Left lung (tissue), 10 donors: Measurements from ENCODE around the gene CA11. TPM values are rescaled to one million over a fixed set of nuclear protein-coding genes. Genes with fewer than 3 reads are reported as not detected.
A peak's percentile ranks its signal among the peaks of the same experiment; 100 is the strongest.

ENCODE experiments used
- ATAC-seq: fragments of 200-7000 bp; cut with Tn5 transposase; one replicate; pipeline ENCODE4 v1.9.1; 2020; ENCODE audit warnings: moderate library complexity
- DNase-seq, 4 donors: peaks; one replicate each; pipeline ENCODE4 v3.0.0-alpha.2; 2013 to 2020
- H3K27ac ChIP-seq, 2 donors: fragments of 200-600 bp; sonication (generic) in 1 of 2; one replicate each; pipeline versions ENCODE4 v1.5.0 to v1.8.0; 2020 to 2021
- H3K27me3 ChIP-seq, 2 donors: fragments of 200-600 bp; sonication (generic) in 1 of 2; one replicate each; pipeline versions ENCODE4 v1.5.0 to v1.8.0; 2020 to 2021
- H3K36me3 ChIP-seq, 2 donors: fragments of 200-600 bp; sonication (generic) in 1 of 2; one replicate each; pipeline versions ENCODE4 v1.5.0 to v1.8.0; 2020 to 2021
- H3K4me1 ChIP-seq, 2 donors: fragments of 200-600 bp; one replicate each; pipeline ENCODE4 v1.8.0; 2021
- H3K4me3 ChIP-seq, 2 donors: fragments of 200-600 bp; sonication (generic) in 1 of 2; one replicate each; pipeline versions ENCODE4 v1.5.0 to v1.8.0; 2020 to 2021; ENCODE audit warnings: mild to moderate bottlenecking in 1 of 2
- H3K9me3 ChIP-seq, 2 donors: fragments of 200-600 bp; sonication (generic) in 1 of 2; one replicate each; pipeline versions ENCODE4 v1.5.0 to v1.8.0; 2020 to 2021
- CTCF ChIP-seq, 2 donors: fragments of 200-600 bp; sonication (generic) in 1 of 2; IDR thresholded peaks; one replicate each; pipeline versions ENCODE4 v1.5.0 to v1.8.0; 2021; ENCODE audit warnings: antibody characterized with exemption in 2 of 2
- intact Hi-C, 2 donors: fragments of 100-400 bp; cut with DNase I; formaldehyde crosslinking; loops; one replicate each; pipeline versions ENCODE4 v1.11.2 to v1.14.2; 2022
- polyA plus RNA-seq, 6 donors: library from polyadenylated mRNA; unstranded; fragments of 120-200 nt; gene quantifications; one replicate each; pipeline ENCODE4 v1.2.1, GENCODE V29; 2013; ENCODE audit not compliant: insufficient read length in 6 of 6
- total RNA-seq, 2 donors: library from RNA; stranded (reverse); fragmentation: NEBNext Ultra II Directional; extraction: Animal tissue kit (Norgen Biotek cat#: 25700); gene quantifications; one replicate each; pipeline ENCODE4 v1.2.1, GENCODE V29; 2021
- donor health status: DM: no; HTN: yes; CAD: no.
- donor health status: DM: no; HTN: no; CAD: no.

Gene CA11
- total and polyA plus RNA-seq, 8 donors: 3.6 to 5.6 (median 4.5) TPM

DNA sequence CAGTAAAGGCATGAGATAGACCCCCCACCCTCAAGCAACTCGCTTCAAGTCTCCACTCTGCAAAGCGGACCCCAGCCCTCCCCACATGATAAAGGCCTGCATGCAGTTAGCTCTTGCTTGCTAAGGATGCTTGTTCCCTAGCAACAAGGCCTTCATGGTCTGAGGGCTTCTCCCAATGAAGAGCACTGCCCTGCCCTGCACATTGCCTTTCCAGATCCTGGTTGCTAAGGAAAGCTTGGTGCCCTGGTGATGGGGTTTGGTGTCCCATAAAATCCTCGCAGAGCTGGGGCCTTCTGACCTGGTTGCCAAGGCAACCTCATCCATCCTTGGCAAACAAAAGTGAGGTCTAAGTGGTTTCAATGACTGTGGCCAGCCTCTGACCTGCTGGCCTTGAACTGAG, 14.8 kb downstream of the CA11 start:
- intact Hi-C loops: no loop called here
- Histone ChIP-seq H3K27ac (peak overlapping the region; percentile 62 to 94), H3K9me3 (no peaks in the 10 kb centered on the region), H3K4me1 (peaks cover 26 to 66% of the 10 kb centered on the region in 2 donors), H3K36me3 (peaks cover 0 to 36% of the 10 kb centered on the region in 2 donors), H3K27me3 (no peaks in the 10 kb centered on the region), H3K4me3 (no peak overlapping the region)
- DNase-seq (no peak), ATAC-seq (no peak)
- no peak for TF ChIP-seq CTCF (IDR thresholded peaks at IDR 0.05)

- peak in 3 of 4 donors; percentile 64 to 87 (median 71) for DNase-seq
- peaks cover 0 to 42% of the 10 kb centered on the region in 2 donors for H3K36me3 ChIP-seq
These were observed 15.5 kb downstream of the CA11 start for GRCh38 chr19:48630296-48631063.

DNA sequence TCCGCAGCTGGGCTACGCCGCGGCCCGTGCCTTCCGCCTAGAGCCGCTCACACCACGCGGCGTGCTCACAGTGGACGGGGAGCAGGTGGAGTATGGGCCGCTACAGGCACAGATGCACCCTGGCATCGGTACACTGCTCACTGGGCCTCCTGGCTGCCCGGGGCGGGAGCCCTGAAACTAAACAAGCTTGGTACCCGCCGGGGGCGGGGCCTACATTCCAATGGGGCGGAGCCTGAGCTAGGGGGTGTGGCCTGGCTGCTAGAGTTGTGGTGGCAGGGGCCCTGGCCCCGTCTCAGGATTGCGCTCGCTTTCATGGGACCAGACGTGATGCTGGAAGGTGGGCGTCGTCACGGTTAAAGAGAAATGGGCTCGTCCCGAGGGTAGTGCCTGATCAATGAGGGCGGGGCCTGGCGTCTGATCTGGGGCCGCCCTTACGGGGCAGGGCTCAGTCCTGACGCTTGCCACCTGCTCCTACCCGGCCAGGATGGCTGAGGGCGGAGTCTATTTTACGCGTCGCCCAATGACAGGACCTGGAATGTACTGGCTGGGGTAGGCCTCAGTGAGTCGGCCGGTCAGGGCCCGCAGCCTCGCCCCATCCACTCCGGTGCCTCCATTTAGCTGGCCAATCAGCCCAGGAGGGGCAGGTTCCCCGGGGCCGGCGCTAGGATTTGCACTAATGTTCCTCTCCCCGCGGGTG, 16.2 kb downstream of the CA11 start:
- no peak for ATAC-seq
- H3K4me1 ChIP-seq: peaks cover 21 to 56% of the 10 kb centered on the region in 2 donors

More at GRCh38 chr19:48630296-48631063, 15.5 kb downstream of the CA11 start:
- Histone ChIP-seq H3K9me3 (no peaks in the 10 kb centered on the region), H3K27ac (peak overlapping the region; percentile 62 to 94), H3K4me1 (peaks cover 26 to 58% of the 10 kb centered on the region in 2 donors), H3K27me3 (no peaks in the 10 kb centered on the region), H3K4me3 (no peak overlapping the region)
- no peak for ATAC-seq
- intact Hi-C loops: no loop called here
- TF ChIP-seq CTCF (IDR thresholded peaks at IDR 0.05): no peak

DNA sequence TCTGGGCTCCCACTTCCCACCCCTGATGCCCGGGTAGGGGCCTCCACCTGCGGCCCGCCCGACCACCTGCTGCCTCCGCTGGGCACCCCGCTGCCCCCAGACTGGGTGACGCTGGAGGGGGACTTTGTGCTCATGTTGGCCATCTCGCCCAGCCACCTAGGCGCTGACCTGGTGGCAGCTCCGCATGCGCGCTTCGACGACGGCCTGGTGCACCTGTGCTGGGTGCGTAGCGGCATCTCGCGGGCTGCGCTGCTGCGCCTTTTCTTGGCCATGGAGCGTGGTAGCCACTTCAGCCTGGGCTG, 16.7 kb downstream of the CA11 start:
- ATAC-seq: no peak
- Histone ChIP-seq H3K27me3 (no peaks in the 10 kb centered on the region), H3K27ac (no peak overlapping the region), H3K9me3 (no peaks in the 10 kb centered on the region), H3K4me1 (peaks cover 19 to 56% of the 10 kb centered on the region in 2 donors), H3K4me3 (no peak overlapping the region), H3K36me3 (peaks cover 0 to 42% of the 10 kb centered on the region in 2 donors)
- peak in 1 of 4 donors; percentile 79 for DNase-seq
- TF ChIP-seq CTCF (IDR thresholded peaks at IDR 0.05): no peak
- intact Hi-C loops: no loop called here

More for the DNA sequence above, 16.2 kb downstream of the CA11 start:
- no peaks in the 10 kb centered on the region for H3K27me3 ChIP-seq
- no peak for DNase-seq
- peaks cover 0 to 42% of the 10 kb centered on the region in 2 donors for H3K36me3 ChIP-seq
- intact Hi-C loops: no loop called here
- TF ChIP-seq CTCF (IDR thresholded peaks at IDR 0.05): no peak
- no peak overlapping the region for H3K4me3 ChIP-seq
- H3K9me3 ChIP-seq: no peaks in the 10 kb centered on the region
- peak overlapping the region in 1 of 2 donors; percentile 94 for H3K27ac ChIP-seq
